Ovary (tissue), 9 donors: ENCODE data around the gene STK11IP. TPM values are rescaled to one million over a fixed set of nuclear protein-coding genes. Genes with fewer than 3 reads are reported as not detected.

Experiments
- DNase-seq, 5 donors: peaks; one replicate each; pipeline ENCODE4 v3.0.0-alpha.2; 2019 to 2020
- H3K27ac ChIP-seq, 2 donors: fragments of 200-600 bp; one replicate each; pipeline versions ENCODE4 v1.5.1 to v1.8.0; 2019 to 2022
- H3K27me3 ChIP-seq: fragments of 200-600 bp; one replicate; pipeline ENCODE4 v1.8.0; 2022
- H3K36me3 ChIP-seq: fragments of 200-600 bp; sonication (generic); one replicate; pipeline ENCODE4 v1.5.1; 2019
- H3K4me1 ChIP-seq: one replicate; pipeline ENCODE4 v1.8.1; 2013; ENCODE audit warnings: mild to moderate bottlenecking, moderate library complexity; ENCODE audit not compliant: insufficient read depth
- H3K4me3 ChIP-seq: fragments of 200-600 bp; sonication (generic); one replicate; pipeline ENCODE4 v1.5.1; 2017
- H3K9me3 ChIP-seq, 2 donors: fragments of 200-600 bp in 1 of 2; sonication (generic) in 1 of 2; one replicate each; pipeline versions ENCODE4 v1.5.1 to v1.8.1; 2013 to 2019; ENCODE audit warnings: mild to moderate bottlenecking in 1 of 2, moderate library complexity in 1 of 2
- CTCF ChIP-seq, 3 donors: fragments of 450-650 bp in 2 of 3; fragments of 200-600 bp in 1 of 3; IDR thresholded peaks; one replicate each; pipeline versions ENCODE4 v1.5.1 to v1.8.0; 2016 to 2022; ENCODE audit warnings: antibody characterized with exemption in 3 of 3, mild to moderate bottlenecking in 1 of 3
- EP300 ChIP-seq: sonication (generic); formaldehyde crosslinking; IDR thresholded peaks from one replicate; pipeline ENCODE4 v1.6.1; 2017; ENCODE audit warnings: antibody characterized with exemption
- POLR2A ChIP-seq: fragments of 450-650 bp; IDR thresholded peaks from one replicate; pipeline ENCODE4 v1.6.1; 2017; ENCODE audit warnings: antibody characterized with exemption, mild to moderate bottlenecking, moderate library complexity
- WGBS, 3 donors: extraction: QIAGEN DNeasy Blood & Tissue Kit in 1 of 3; methylation state at CpG; one replicate each; pipeline versions ENCODE4 v1.1.5 to v1.1.7; 2013 to 2017; 5-methylcytosine and 5-hydroxymethylcytosine counted together
- intact Hi-C, 4 donors: fragments of 100-400 bp; cut with DNase I; formaldehyde crosslinking; loops; one replicate each; pipeline versions ENCODE4 v1.11.0 to v1.15.1; 2022 to 2023
- polyA plus RNA-seq, 2 donors: library from polyadenylated mRNA; stranded (reverse); fragments of 200-250 nt in 1 of 2; fragments of 350-450 nt in 1 of 2; fragmentation: Illumina TruSeq in 1 of 2; extraction: RNeasy Lipid Tissue Mini Kit (QIAGEN cat#74804) in 1 of 2; gene quantifications; one replicate each; pipeline ENCODE4 v1.2.3, GENCODE V29; 2013 to 2014
- total RNA-seq, 7 donors: library from RNA; depleted of rRNA in 2 of 7; stranded (reverse); fragments of >200 nt in 2 of 7; fragmentation: NEBNext Ultra II Directional in 3 of 7; extraction: Animal tissue kit (Norgen Biotek cat#: 25700) in 3 of 7; gene quantifications; one replicate each; pipeline versions ENCODE4 v1.1.0 to v1.2.4, GENCODE V29; 2016 to 2023
- donor health status: DM: no; HTN: no; CAD: no; lungs with moderate emphysema.
- donor health status: DM: no; HTN: no; CAD: no.
- donor health status: Bipolar disorder and iron deficiency.
- donor health status: DM: yes; HTN: yes; CAD: no.
- donor health status: DM: no; HTN: no; CAD: no.
- donor health status: DM: yes; HTN: yes; CAD: no.

The STK11IP gene
- total and polyA plus RNA-seq, 9 donors = 9.2 to 73.7 (median 43.8) TPM

- intact Hi-C loops = no loop called here
- 89 to 96% (median 92%) methylated on average over 6 of the region's 6 CpGs for WGBS, 3 donors
- H3K4me3 ChIP-seq = no peak overlapping the region
Observed at GRCh38 chr2:219624565-219624964, 26.9 kb downstream of the STK11IP start.

GRCh38 chr2:219625179-219625578 lies 27.5 kb downstream of the STK11IP start:
- Histone ChIP-seq H3K4me1 (peaks cover 12% of the 10 kb centered on the region), H3K36me3 (no peaks in the 10 kb centered on the region), H3K27ac (no peak overlapping the region), H3K9me3 (no peaks in the 10 kb centered on the region), H3K27me3 (no peaks in the 10 kb centered on the region), H3K4me3 (no peak overlapping the region)
- intact Hi-C loops = loop anchor here in 2 of 4 donors (5.0 kb wide), 2 partner anchors 53 to 63 kb away; partner anchors contain the start of genes INHA (in 1 of the 2) and OBSL1 (in 1 of the 2)
- peak in 1 of 5 donors; percentile 21 for DNase-seq
- TF ChIP-seq CTCF (IDR thresholded peaks at IDR 0.05) = no peak
- TF ChIP-seq EP300 = no peak
- TF ChIP-seq POLR2A = no peak
- 92 to 98% (median 96%) methylated on average over 5 of the region's 5 CpGs for WGBS, 3 donors

More at GRCh38 chr2:219624565-219624964, 26.9 kb downstream of the STK11IP start:
- Histone ChIP-seq H3K27me3 (no peaks in the 10 kb centered on the region), H3K36me3 (no peaks in the 10 kb centered on the region), H3K9me3 (no peaks in the 10 kb centered on the region), H3K4me1 (peaks cover 12% of the 10 kb centered on the region), H3K27ac (no peak overlapping the region)
- TF ChIP-seq EP300 (no peak), CTCF (IDR thresholded peaks at IDR 0.05) (no peak), POLR2A (no peak)
- DNase-seq = peak in 1 of 5 donors; percentile 14

GRCh38 chr2:219626540-219626939 lies 28.9 kb downstream of the STK11IP start:
- intact Hi-C loops = loop anchor here in 2 of 4 donors (5.0 kb wide), 2 partner anchors 54 to 64 kb away; partner anchors contain the start of genes INHA (in 1 of the 2) and OBSL1 (in 1 of the 2)

More at GRCh38 chr2:219626540-219626939, 28.9 kb downstream of the STK11IP start:
- Histone ChIP-seq H3K36me3 (no peaks in the 10 kb centered on the region), H3K4me3 (no peak overlapping the region), H3K4me1 (peaks cover 12% of the 10 kb centered on the region), H3K9me3 (no peaks in the 10 kb centered on the region), H3K27me3 (no peaks in the 10 kb centered on the region), H3K27ac (peak overlapping the region; percentile 71 to 77)
- no peak for TF ChIP-seq EP300
- peak in 1 of 3 donors; percentile 15 for TF ChIP-seq CTCF (IDR thresholded peaks at IDR 0.05)
- peak; percentile 35 to 58 (median 54) for DNase-seq
- WGBS, 3 donors = 46 to 67% (median 56%) methylated on average over 8 of the region's 8 CpGs
